H9 (cell line): ENCODE measurements around the gene TBC1D7. TPM values are rescaled to one million over a fixed set of nuclear protein-coding genes. Genes with fewer than 3 reads are reported as not detected.

ENCODE experiments used
- DNase-seq: peaks from one replicate; pipeline ENCODE4 v3.0.0-alpha.2; 2017
- H2AFZ ChIP-seq: one replicate; pipeline ENCODE4 v1.6.1; 2013; ENCODE audit warnings: mild to moderate bottlenecking, low read length, control low read depth, moderate library complexity
- H2AK5ac ChIP-seq: 2 replicates; pipeline ENCODE4 v1.6.1; 2013; ENCODE audit warnings: low read length, control low read depth, mixed read lengths; ENCODE audit not compliant: insufficient read length
- H2BK120ac ChIP-seq: one replicate; pipeline ENCODE4 v1.6.1; 2013; ENCODE audit warnings: low read depth, mild to moderate bottlenecking, low read length, control low read depth, inconsistent platforms; ENCODE audit not compliant: poor library complexity, severe bottlenecking
- H2BK12ac ChIP-seq: 2 replicates; pipeline ENCODE4 v1.6.1; 2013; ENCODE audit warnings: low read length, control low read depth, mixed read lengths, low read depth; ENCODE audit not compliant: insufficient read length
- H2BK15ac ChIP-seq: 2 replicates; pipeline ENCODE4 v1.6.1; 2013; ENCODE audit warnings: low read depth, low read length, control low read depth
- H2BK20ac ChIP-seq: one replicate; pipeline ENCODE4 v1.6.1; 2013; ENCODE audit warnings: low read depth, mild to moderate bottlenecking, low read length, control low read depth, inconsistent platforms; ENCODE audit not compliant: poor library complexity, severe bottlenecking
- H2BK5ac ChIP-seq: 2 replicates; pipeline ENCODE4 v1.6.1; 2013; ENCODE audit warnings: low read length, control low read depth, mixed read lengths; ENCODE audit not compliant: insufficient read length
- H3K14ac ChIP-seq: 2 replicates; pipeline ENCODE4 v1.6.1; 2013; ENCODE audit warnings: low read length, control low read depth; ENCODE audit not compliant: insufficient read depth
- H3K18ac ChIP-seq: 2 replicates; pipeline ENCODE4 v1.6.1; 2013; ENCODE audit warnings: low read depth, mild to moderate bottlenecking, mixed read lengths, low read length, control low read depth; ENCODE audit not compliant: insufficient read length
- H3K23ac ChIP-seq: 2 replicates; pipeline ENCODE4 v1.6.1; 2013; ENCODE audit warnings: low read length, control low read depth, mixed read lengths, low read depth; ENCODE audit not compliant: insufficient read length
- H3K23me2 ChIP-seq: 2 replicates; pipeline ENCODE4 v1.6.1; 2013; ENCODE audit warnings: low read depth, mild to moderate bottlenecking, mixed read lengths, low read length, control low read depth; ENCODE audit not compliant: insufficient read length, poor library complexity, severe bottlenecking
- H3K27ac ChIP-seq: 2 replicates; pipeline ENCODE4 v1.5.1; 2013; ENCODE audit warnings: low read length, control low read depth, mixed read lengths, low read depth; ENCODE audit not compliant: insufficient read length
- H3K27me3 ChIP-seq: 2 replicates; pipeline ENCODE4 v1.6.1; 2013; ENCODE audit warnings: low read length, control low read depth, inconsistent platforms; ENCODE audit not compliant: insufficient read depth
- H3K4ac ChIP-seq: 2 replicates; pipeline ENCODE4 v1.6.1; 2013; ENCODE audit warnings: low read depth, mild to moderate bottlenecking, control low read depth, inconsistent platforms, low read length, moderate library complexity
- H3K4me1 ChIP-seq: 2 replicates; pipeline ENCODE4 v1.6.1; 2013; ENCODE audit warnings: low read length, control low read depth, inconsistent platforms; ENCODE audit not compliant: insufficient read depth
- H3K4me2 ChIP-seq: 2 replicates; pipeline ENCODE4 v1.6.1; 2013; ENCODE audit warnings: low read length, control low read depth, mixed read lengths; ENCODE audit not compliant: insufficient read length, insufficient read depth
- H3K56ac ChIP-seq: 2 replicates; pipeline ENCODE4 v1.6.1; 2013; ENCODE audit warnings: low read depth, mild to moderate bottlenecking, mixed read lengths, low read length, control low read depth; ENCODE audit not compliant: insufficient read length
- H3K79me1 ChIP-seq: 2 replicates; pipeline ENCODE4 v1.6.1; 2013; ENCODE audit warnings: low read depth, mild to moderate bottlenecking, moderate library complexity, low read length, control low read depth, inconsistent platforms; ENCODE audit not compliant: insufficient read depth, poor library complexity, severe bottlenecking
- H3K79me2 ChIP-seq: 2 replicates; pipeline ENCODE4 v1.6.1; 2013; ENCODE audit warnings: low read length, control low read depth, inconsistent platforms; ENCODE audit not compliant: insufficient read depth
- H3K9ac ChIP-seq: 2 replicates; pipeline ENCODE4 v1.6.1; 2013; ENCODE audit warnings: low read length, control low read depth, mixed read lengths; ENCODE audit not compliant: insufficient read length; ENCODE audit errors: extremely low read depth
- H3K9me3 ChIP-seq: one replicate; pipeline ENCODE4 v1.6.1; 2013; ENCODE audit warnings: low read depth, low read length, inconsistent platforms; ENCODE audit not compliant: control insufficient read depth
- H3T11ph ChIP-seq: one replicate; pipeline ENCODE4 v1.6.1; 2013; ENCODE audit warnings: mild to moderate bottlenecking, low read length, control low read depth, inconsistent platforms
- H4K20me1 ChIP-seq: one replicate; pipeline ENCODE4 v1.6.1; 2013; ENCODE audit not compliant: control insufficient read depth, insufficient read length, insufficient read depth
- H4K5ac ChIP-seq: 2 replicates; pipeline ENCODE4 v1.6.1; 2013; ENCODE audit warnings: low read depth, mild to moderate bottlenecking, mixed read lengths, low read length, control low read depth; ENCODE audit not compliant: insufficient read length
- H4K8ac ChIP-seq: replicated peaks from 2 replicates; pipeline ENCODE4 v1.6.1; 2013; ENCODE audit warnings: low read length, control low read depth, mixed read lengths, low read depth; ENCODE audit not compliant: insufficient read length
- H4K91ac ChIP-seq: 2 replicates; pipeline ENCODE4 v1.6.1; 2013; ENCODE audit warnings: low read depth, mild to moderate bottlenecking, moderate library complexity, mixed read lengths, low read length, control low read depth; ENCODE audit not compliant: insufficient read length
- H3K27ac Mint-ChIP-seq, 3 experiments: 2 replicates in 2 of 3; 3 replicates in 1 of 3; pipeline ENCODE4 v1.8.0; 2020 to 2021; ENCODE audit warnings: mixed read lengths in 3 of 3, mild to moderate bottlenecking in 1 of 3, moderate library complexity in 1 of 3
- H3K27me3 Mint-ChIP-seq: 2 replicates; pipeline ENCODE4 v1.8.0; 2021; ENCODE audit warnings: low read depth, mild to moderate bottlenecking, moderate library complexity, mixed read lengths
- H3K36me3 Mint-ChIP-seq, 3 experiments: 2 replicates in 2 of 3; 3 replicates in 1 of 3; pipeline ENCODE4 v1.8.0; 2020 to 2021; ENCODE audit warnings: low read depth in 3 of 3, mixed read lengths in 3 of 3; ENCODE audit not compliant: insufficient read depth in 1 of 3
- H3K4me1 Mint-ChIP-seq, 2 experiments: 2 replicates each; pipeline ENCODE4 v1.8.0; 2020; ENCODE audit warnings: mixed read lengths in 2 of 2
- H3K4me3 Mint-ChIP-seq, 2 experiments: 2 replicates in 1 of 2; 3 replicates in 1 of 2; pipeline ENCODE4 v1.8.0; 2020 to 2021; ENCODE audit warnings: mild to moderate bottlenecking in 2 of 2, mixed read lengths in 2 of 2, moderate library complexity in 1 of 2
- H3K9me3 Mint-ChIP-seq, 2 experiments: 2 replicates in 1 of 2; 3 replicates in 1 of 2; pipeline ENCODE4 v1.8.0; 2020; ENCODE audit warnings: mild to moderate bottlenecking in 2 of 2, mixed read lengths in 2 of 2, moderate library complexity in 1 of 2
- CTCF ChIP-seq: fragments of 200-600 bp; sonication (generic); conservative IDR thresholded peaks from 3 replicates; pipeline ENCODE4 v1.8.0; 2021; ENCODE audit warnings: antibody characterized with exemption, mild to moderate bottlenecking
- WGBS: extraction: QIAGEN DNeasy Blood & Tissue Kit; methylation state at CpG from one replicate; pipeline ENCODE4 v1.1.7; 2013; ENCODE audit warnings: missing lambda C conversion rate, low lambda C conversion rate, mixed read lengths; ENCODE audit not compliant: insufficient read length; ENCODE audit errors: extremely low coverage; 5-methylcytosine and 5-hydroxymethylcytosine counted together
- total RNA-seq: library from RNA; stranded (reverse); gene quantifications from 2 replicates; pipeline ENCODE4 v1.2.1, GENCODE V29; 2021

TBC1D7 gene
- total RNA-seq, 1 experiment from 2014 or later, result 33.9 TPM

GRCh38 chr6:13282393-13283069 is 45.8 kb downstream of the TBC1D7 start:
- Mint-ChIP-seq H3K27me3 (no peaks in the 10 kb centered on the region), H3K36me3 (peaks cover 20 to 31% (median 21%) of the 10 kb centered on the region in 3 experiments), H3K4me3 (no peak overlapping the region), H3K9me3 (peaks cover 16 to 17% of the 10 kb centered on the region in 2 experiments), H3K27ac (no peak overlapping the region), H3K4me1 (peaks cover 5 to 13% of the 10 kb centered on the region in 2 experiments)
- Histone ChIP-seq H2BK12ac (no peak overlapping the region), H3K18ac (no peak overlapping the region), H3K27ac (no peak overlapping the region), H3K79me1 (no peaks in the 10 kb centered on the region), H4K91ac (no peak overlapping the region), H3T11ph (no peak overlapping the region), H3K9ac (no peak overlapping the region), H2BK15ac (no peak overlapping the region), H4K5ac (no peak overlapping the region), H3K23ac (no peak overlapping the region), H3K56ac (no peak overlapping the region), H2BK120ac (no peak overlapping the region), H2BK20ac (no peak overlapping the region), H2AFZ (no peak overlapping the region), H3K9me3 (peaks cover 13% of the 10 kb centered on the region), H3K23me2 (no peaks in the 10 kb centered on the region), H3K4ac (no peak overlapping the region), H3K27me3 (no peaks in the 10 kb centered on the region), H3K14ac (no peak overlapping the region), H3K4me2 (no peak overlapping the region), H3K4me1 (no peaks in the 10 kb centered on the region), H2AK5ac (no peak overlapping the region), H2BK5ac (no peak overlapping the region), H3K79me2 (no peaks in the 10 kb centered on the region), H4K8ac (no peak overlapping the region), H4K20me1 (peaks cover 3% of the 10 kb centered on the region)
- no peak for TF ChIP-seq CTCF
- WGBS, result no CpG with 5 or more reads among the region's 8 CpGs
- DNase-seq, result no peak
